Natural killer cell (primary cell): Measurements from ENCODE around the gene NFKBIE. TPM values are rescaled to one million over a fixed set of nuclear protein-coding genes. Genes with fewer than 3 reads are reported as not detected.

Experiments
- ATAC-seq, 3 donors: fragments of 150-1000 bp in 2 of 3; fragments of 200-7000 bp in 1 of 3; cut with Tn5 transposase; 1 replicate in 1 of 3; 2 replicates in 2 of 3; pipeline ENCODE4 v1.10.0; 2021; ENCODE audit warnings: mild to moderate bottlenecking in 2 of 3, moderate library complexity in 2 of 3
- DNase-seq, 2 donors: peaks; one replicate each; pipeline versions ENCODE4 v3.0.0 to v3.0.0-alpha.2; 2013 to 2021; ENCODE audit warnings: mixed read lengths in 1 of 2
- H3K27ac ChIP-seq: one replicate; pipeline ENCODE4 v1.5.1; 2013; ENCODE audit warnings: mild to moderate bottlenecking, low read length
- H3K27me3 ChIP-seq: one replicate; pipeline ENCODE4 v1.6.1; 2013; ENCODE audit warnings: low read length; ENCODE audit not compliant: control insufficient read depth, insufficient read depth
- H3K36me3 ChIP-seq: one replicate; pipeline ENCODE4 v1.6.1; 2013; ENCODE audit warnings: low read length; ENCODE audit not compliant: control insufficient read depth, insufficient read depth
- H3K4me1 ChIP-seq: one replicate; pipeline ENCODE4 v1.6.1; 2013; ENCODE audit warnings: low read length; ENCODE audit not compliant: control insufficient read depth, insufficient read depth
- H3K4me3 ChIP-seq: one replicate; pipeline ENCODE4 v1.5.1; 2013; ENCODE audit warnings: low read length
- H3K9me3 ChIP-seq: one replicate; pipeline ENCODE4 v1.6.1; 2013; ENCODE audit warnings: low read length; ENCODE audit not compliant: control insufficient read depth, insufficient read depth
- H3K27ac Mint-ChIP-seq, 2 donors: one replicate each; pipeline ENCODE4 v1.8.0; 2022; ENCODE audit warnings: mild to moderate bottlenecking in 2 of 2, mixed read lengths in 2 of 2, moderate library complexity in 1 of 2
- H3K27me3 Mint-ChIP-seq, 2 donors: one replicate each; pipeline ENCODE4 v1.8.0; 2022; ENCODE audit warnings: low read depth in 2 of 2, mixed read lengths in 2 of 2
- H3K36me3 Mint-ChIP-seq: one replicate; pipeline ENCODE4 v1.8.0; 2022; ENCODE audit warnings: mixed read lengths
- H3K4me1 Mint-ChIP-seq, 2 donors: one replicate each; pipeline ENCODE4 v1.8.0; 2022; ENCODE audit warnings: mixed read lengths in 2 of 2
- H3K4me3 Mint-ChIP-seq: one replicate; pipeline ENCODE4 v1.8.0; 2022; ENCODE audit warnings: mild to moderate bottlenecking, moderate library complexity, mixed read lengths
- H3K9me3 Mint-ChIP-seq, 2 donors: one replicate each; pipeline ENCODE4 v1.8.0; 2022; ENCODE audit warnings: mixed read lengths in 2 of 2
- WGBS: methylation state at CpG from one replicate; pipeline ENCODE4 v1.1.7; 2013; ENCODE audit warnings: missing lambda C conversion rate; ENCODE audit not compliant: insufficient coverage; 5-methylcytosine and 5-hydroxymethylcytosine counted together
- intact Hi-C: fragments of 100-400 bp; cut with micrococcal nuclease; formaldehyde crosslinking; loops from one replicate; pipeline ENCODE4 v1.14.2; 2022
- total RNA-seq, 4 donors: library from RNA; stranded (reverse); fragments of 120-200 nt in 1 of 4; gene quantifications; one replicate each; pipeline versions ENCODE4 v1.2.3 to v1.2.4, GENCODE V29; 2013 to 2022
- TF ChIP-seq, protein P1 (sequence below): fragments of 200-600 bp; IDR thresholded peaks from one replicate; pipeline ENCODE4 v1.8.0; 2022; ENCODE audit warnings: antibody characterized with exemption

Gene NFKBIE
- total RNA-seq, 3 donors from 2014 or later (not counting 1 experiment from before 2014, with no cell fraction given), result 44.9 to 61.5 (median 56.4) TPM

DNA sequence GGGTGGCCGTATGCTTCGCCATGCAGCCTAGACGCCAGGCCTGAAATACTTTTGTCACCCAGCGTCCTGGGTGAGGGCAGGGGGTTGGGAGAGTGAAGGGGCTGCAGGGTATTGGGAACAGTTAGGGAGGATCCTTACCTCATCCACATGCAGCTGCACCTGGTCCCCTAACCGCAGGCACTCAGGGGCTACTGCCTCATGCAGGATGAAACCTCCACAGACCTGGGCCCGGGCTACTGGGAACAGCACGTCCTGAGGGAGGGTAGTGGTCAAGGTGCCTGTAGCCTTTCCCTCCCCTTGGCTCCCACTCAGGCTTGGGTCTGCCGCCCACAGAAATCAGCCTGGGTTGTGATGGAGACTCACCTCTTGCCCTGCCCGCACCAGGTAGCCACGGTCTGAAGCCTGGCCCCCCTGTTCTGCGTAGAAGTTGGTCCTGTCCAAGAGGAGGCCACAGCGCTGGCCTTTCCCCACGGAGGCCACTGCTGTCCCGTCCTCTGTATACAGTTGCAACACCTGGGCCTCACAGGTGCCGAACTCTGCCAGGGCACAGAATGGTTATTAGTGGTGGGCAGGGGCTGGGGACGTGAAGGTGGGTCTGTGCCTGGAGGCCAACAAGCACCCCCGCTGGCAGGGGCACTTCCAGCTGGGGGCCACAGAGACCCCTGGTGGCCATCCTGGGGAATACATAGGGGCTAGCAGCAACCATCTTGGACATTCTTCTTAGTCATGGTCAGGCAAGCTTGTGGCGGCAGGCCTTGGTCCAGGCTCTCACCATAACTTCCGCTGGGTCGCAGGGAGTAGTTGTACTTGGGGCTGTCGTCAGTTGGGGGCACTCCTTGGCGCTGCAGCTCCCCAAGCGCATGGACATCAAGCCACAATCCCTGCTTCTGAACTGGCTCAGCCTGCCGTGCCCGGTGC lies 39.2 kb upstream of the NFKBIE start:
- Histone ChIP-seq H3K9me3 (no peaks in the 10 kb centered on the region), H3K4me3 (no peak overlapping the region), H3K36me3 (peaks cover 63% of the 10 kb centered on the region), H3K27ac (no peak overlapping the region), H3K27me3 (no peaks in the 10 kb centered on the region), H3K4me1 (no peaks in the 10 kb centered on the region)
- WGBS, result 86% methylated on average over 25 of the region's 25 CpGs
- intact Hi-C loops, result no loop called here
- TF ChIP-seq, protein P1, sequence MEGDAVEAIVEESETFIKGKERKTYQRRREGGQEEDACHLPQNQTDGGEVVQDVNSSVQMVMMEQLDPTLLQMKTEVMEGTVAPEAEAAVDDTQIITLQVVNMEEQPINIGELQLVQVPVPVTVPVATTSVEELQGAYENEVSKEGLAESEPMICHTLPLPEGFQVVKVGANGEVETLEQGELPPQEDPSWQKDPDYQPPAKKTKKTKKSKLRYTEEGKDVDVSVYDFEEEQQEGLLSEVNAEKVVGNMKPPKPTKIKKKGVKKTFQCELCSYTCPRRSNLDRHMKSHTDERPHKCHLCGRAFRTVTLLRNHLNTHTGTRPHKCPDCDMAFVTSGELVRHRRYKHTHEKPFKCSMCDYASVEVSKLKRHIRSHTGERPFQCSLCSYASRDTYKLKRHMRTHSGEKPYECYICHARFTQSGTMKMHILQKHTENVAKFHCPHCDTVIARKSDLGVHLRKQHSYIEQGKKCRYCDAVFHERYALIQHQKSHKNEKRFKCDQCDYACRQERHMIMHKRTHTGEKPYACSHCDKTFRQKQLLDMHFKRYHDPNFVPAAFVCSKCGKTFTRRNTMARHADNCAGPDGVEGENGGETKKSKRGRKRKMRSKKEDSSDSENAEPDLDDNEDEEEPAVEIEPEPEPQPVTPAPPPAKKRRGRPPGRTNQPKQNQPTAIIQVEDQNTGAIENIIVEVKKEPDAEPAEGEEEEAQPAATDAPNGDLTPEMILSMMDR, result peak; percentile 76
- Mint-ChIP-seq H3K36me3 (peaks cover 2% of the 10 kb centered on the region), H3K4me1 (no peaks in the 10 kb centered on the region), H3K4me3 (no peak overlapping the region), H3K27ac (no peak overlapping the region), H3K9me3 (no peaks in the 10 kb centered on the region), H3K27me3 (no peaks in the 10 kb centered on the region)
- DNase-seq (peak; percentile 27 to 71), ATAC-seq (peak; percentile 63 to 94 (median 74))

DNA sequence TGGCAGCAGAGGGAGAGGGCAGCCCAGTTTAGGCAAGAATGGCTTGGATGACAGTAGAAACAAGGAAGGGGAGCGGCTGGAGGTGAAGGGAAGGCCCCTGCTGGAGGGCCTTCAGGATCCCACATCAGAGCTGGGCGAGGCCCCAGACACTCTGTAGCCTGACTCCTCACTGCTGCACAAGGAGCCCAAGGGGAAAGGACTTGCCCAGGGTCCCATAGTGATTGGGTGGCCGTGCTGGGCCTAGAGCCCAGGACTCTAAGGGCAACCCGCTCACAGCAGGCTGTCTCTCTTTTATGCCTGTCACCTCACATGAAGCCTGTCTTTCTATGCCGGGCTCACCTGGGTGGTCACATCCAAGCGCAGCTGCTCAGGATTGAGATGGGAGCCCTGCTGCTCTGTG lies 38.5 kb upstream of the NFKBIE start:
- H3K27ac Mint-ChIP-seq, result no peak overlapping the region
- WGBS, result 96% methylated on average over 6 of the region's 6 CpGs
- H3K36me3 Mint-ChIP-seq, result no peaks in the 10 kb centered on the region
- DNase-seq (no peak), ATAC-seq (no peak)
- Histone ChIP-seq H3K4me1 (no peaks in the 10 kb centered on the region), H3K36me3 (peaks cover 58% of the 10 kb centered on the region), H3K4me3 (no peak overlapping the region), H3K9me3 (no peaks in the 10 kb centered on the region), H3K27me3 (no peaks in the 10 kb centered on the region), H3K27ac (no peak overlapping the region)
- no peaks in the 10 kb centered on the region for H3K9me3 Mint-ChIP-seq
- peaks cover 0 to 3% of the 10 kb centered on the region in 2 donors for H3K27me3 Mint-ChIP-seq
- H3K4me1 Mint-ChIP-seq, result peaks cover 0 to 6% of the 10 kb centered on the region in 2 donors
- intact Hi-C loops, result no loop called here
- no peak overlapping the region for H3K4me3 Mint-ChIP-seq
- TF ChIP-seq, protein P1, result no peak

- peaks cover 57% of the 10 kb centered on the region for H3K36me3 ChIP-seq
- ATAC-seq, result no peak
Measured at GRCh38 chr6:44302856-44303255, 37.5 kb upstream of the NFKBIE start.

More at GRCh38 chr6:44302856-44303255, 37.5 kb upstream of the NFKBIE start:
- WGBS, result 99% methylated on average over 12 of the region's 12 CpGs
- no peak for DNase-seq
- no peak overlapping the region for H3K4me3 ChIP-seq
- intact Hi-C loops, result no loop called here
- peaks cover 2% of the 10 kb centered on the region for H3K4me1 ChIP-seq
- H3K27me3 ChIP-seq, result peaks cover 3% of the 10 kb centered on the region
- H3K9me3 ChIP-seq, result no peaks in the 10 kb centered on the region
- Mint-ChIP-seq H3K9me3 (no peaks in the 10 kb centered on the region), H3K27ac (no peak overlapping the region), H3K4me3 (no peak overlapping the region), H3K36me3 (no peaks in the 10 kb centered on the region), H3K4me1 (peaks cover 0 to 7% of the 10 kb centered on the region in 2 donors), H3K27me3 (peaks cover 0 to 5% of the 10 kb centered on the region in 2 donors)
- TF ChIP-seq, protein P1, result no peak
- no peak overlapping the region for H3K27ac ChIP-seq
